HFF-Myc (cell line): ENCODE results near the gene IL12RB2.
"Not testable (repeated sequence)": the region's sequence is repeated elsewhere in the genome, so short reads cannot be mapped to it uniquely, and the experiment has no call there.

Source experiments
- DNase-seq: peaks from one replicate; pipeline ENCODE4 v3.0.0-alpha.2; 2011; ENCODE audit warnings: low read depth; ENCODE audit errors: extremely low read depth
- H3K4me3 ChIP-seq: replicated peaks from 2 replicates; pipeline ENCODE4 v1.5.1; 2011; ENCODE audit warnings: low read depth, mild to moderate bottlenecking, control low read depth, low read length
- TF ChIP-seq, protein P1 (sequence below): IDR thresholded peaks from 2 replicates; pipeline ENCODE4 v1.5.1; 2012; ENCODE audit warnings: mild to moderate bottlenecking, low read depth, low read length, control low read depth; ENCODE audit errors: missing control alignments

Gene IL12RB2

GRCh38 chr1:67399199-67399993 lies 91.7 kb downstream of the IL12RB2 start:
- no peak overlapping the region for H3K4me3 ChIP-seq
- TF ChIP-seq, protein P1, sequence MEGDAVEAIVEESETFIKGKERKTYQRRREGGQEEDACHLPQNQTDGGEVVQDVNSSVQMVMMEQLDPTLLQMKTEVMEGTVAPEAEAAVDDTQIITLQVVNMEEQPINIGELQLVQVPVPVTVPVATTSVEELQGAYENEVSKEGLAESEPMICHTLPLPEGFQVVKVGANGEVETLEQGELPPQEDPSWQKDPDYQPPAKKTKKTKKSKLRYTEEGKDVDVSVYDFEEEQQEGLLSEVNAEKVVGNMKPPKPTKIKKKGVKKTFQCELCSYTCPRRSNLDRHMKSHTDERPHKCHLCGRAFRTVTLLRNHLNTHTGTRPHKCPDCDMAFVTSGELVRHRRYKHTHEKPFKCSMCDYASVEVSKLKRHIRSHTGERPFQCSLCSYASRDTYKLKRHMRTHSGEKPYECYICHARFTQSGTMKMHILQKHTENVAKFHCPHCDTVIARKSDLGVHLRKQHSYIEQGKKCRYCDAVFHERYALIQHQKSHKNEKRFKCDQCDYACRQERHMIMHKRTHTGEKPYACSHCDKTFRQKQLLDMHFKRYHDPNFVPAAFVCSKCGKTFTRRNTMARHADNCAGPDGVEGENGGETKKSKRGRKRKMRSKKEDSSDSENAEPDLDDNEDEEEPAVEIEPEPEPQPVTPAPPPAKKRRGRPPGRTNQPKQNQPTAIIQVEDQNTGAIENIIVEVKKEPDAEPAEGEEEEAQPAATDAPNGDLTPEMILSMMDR: no peak
- no peak for DNase-seq

GRCh38 chr1:67400029-67400786 lies 92.5 kb downstream of the IL12RB2 start:
- H3K4me3 ChIP-seq, DNase-seq: not testable (repeated sequence)

GRCh38 chr1:67401443-67401842 lies 93.8 kb downstream of the IL12RB2 start:
- DNase-seq: no peak
- TF ChIP-seq, protein P1: no peak
- no peak overlapping the region for H3K4me3 ChIP-seq

DNA sequence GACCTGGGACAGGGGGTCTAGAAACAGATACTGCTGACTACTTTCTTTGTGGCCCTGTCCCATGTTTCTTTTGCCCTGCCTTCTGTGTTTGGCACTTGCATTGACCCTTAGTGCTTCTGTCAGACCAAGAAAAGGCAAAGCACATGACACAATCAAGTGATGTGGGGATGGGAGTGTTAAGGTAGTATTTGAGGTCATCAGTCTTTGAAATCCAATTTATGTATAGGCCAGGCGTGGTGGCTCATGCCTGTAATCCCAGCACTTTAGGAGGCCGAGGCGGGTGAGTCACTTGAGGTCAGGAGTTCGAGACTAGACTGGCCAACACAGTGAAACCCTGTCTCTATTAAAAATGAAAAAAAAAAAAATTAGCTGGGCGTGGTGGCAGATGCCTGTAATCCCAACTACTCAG lies 96.5 kb downstream of the IL12RB2 start:
- DNase-seq: no peak

DNA sequence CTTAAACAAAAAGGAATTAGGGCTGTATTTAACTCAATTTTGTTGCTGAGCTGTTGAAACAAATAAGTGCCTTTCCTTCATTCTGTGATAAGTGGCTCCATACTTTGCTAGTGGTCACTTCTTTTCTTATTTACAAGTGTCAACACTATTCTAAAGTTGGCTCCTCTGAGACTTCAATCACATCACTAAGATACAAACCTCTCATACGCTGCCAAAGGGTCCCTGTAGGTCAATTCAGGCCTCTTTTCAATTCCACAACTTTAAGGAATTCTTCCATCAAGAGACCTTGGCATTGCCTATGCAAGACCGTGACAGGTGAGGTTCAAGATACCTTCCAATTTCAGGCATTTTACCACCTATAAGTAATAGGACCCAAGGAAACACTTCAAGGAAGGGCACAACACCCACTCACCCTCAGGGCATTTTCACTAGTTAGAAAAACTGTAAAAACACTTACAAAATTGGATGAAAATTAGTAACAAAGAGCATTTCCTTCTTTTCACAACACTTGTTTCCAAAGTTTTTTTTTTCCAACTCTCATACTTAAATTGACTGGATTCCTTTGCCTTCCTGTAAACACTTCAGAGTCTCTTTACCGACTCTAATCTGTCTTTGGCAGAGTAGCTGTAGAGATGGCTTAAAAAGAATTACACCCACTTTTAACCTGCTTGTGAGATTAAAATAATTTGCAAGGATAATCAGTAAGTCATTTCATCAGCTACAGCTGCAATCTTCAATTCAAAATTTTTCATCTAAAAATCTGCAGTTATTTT lies 98.0 kb downstream of the IL12RB2 start:
- no peak overlapping the region for H3K4me3 ChIP-seq
- TF ChIP-seq, protein P1: no peak

More for the DNA sequence above, 96.5 kb downstream of the IL12RB2 start:
- H3K4me3 ChIP-seq: no peak overlapping the region
- TF ChIP-seq, protein P1: no peak

DNA sequence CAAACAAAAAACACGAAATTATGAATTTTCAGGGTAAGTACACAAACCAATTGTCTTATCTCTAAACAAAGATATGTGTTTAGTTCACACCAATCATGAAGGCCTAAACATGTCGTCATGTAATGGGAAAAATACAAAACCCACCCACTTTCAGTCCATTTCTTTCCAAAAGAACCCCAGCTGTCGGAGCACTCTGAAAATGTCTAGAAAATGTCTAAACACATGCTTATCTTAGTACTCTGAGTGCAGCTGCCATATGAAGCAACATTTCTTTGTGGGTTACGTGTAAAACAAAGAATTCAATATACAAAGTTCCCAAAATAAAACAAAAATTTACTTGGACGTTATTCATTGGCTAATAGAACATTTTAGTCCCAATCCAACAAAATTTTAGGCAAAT lies 99.8 kb downstream of the IL12RB2 start:
- TF ChIP-seq, protein P1: no peak
- DNase-seq: no peak
- no peak overlapping the region for H3K4me3 ChIP-seq

More for the DNA sequence above, 98.0 kb downstream of the IL12RB2 start:
- no peak for DNase-seq
